Loucy (cell line): ENCODE measurements around the gene GALNT9.

Experiments used
- H2AFZ ChIP-seq: fragments of 200-600 bp; sonication (generic); 2 replicates; pipeline ENCODE4 v1.6.0; 2016; ENCODE audit warnings: antibody characterized with exemption, mild to moderate bottlenecking, low read length, moderate library complexity
- H3F3A ChIP-seq: fragments of 200-600 bp; 2 replicates; pipeline ENCODE4 v1.6.0; 2016; ENCODE audit warnings: antibody characterized with exemption, low read depth, mild to moderate bottlenecking
- H3K27me3 ChIP-seq: fragments of 200-600 bp; sonication (generic); 2 replicates; pipeline ENCODE4 v1.6.1; 2014; ENCODE audit warnings: low read length, mild to moderate bottlenecking; ENCODE audit not compliant: insufficient read depth, poor library complexity, severe bottlenecking
- H3K36me3 ChIP-seq: fragments of 200-600 bp; sonication (generic); 2 replicates; pipeline ENCODE4 v1.6.1; 2016; ENCODE audit warnings: low read length; ENCODE audit not compliant: insufficient read depth
- H3K4me1 ChIP-seq: fragments of 200-600 bp; sonication (generic); 2 replicates; pipeline ENCODE4 v1.5.1; 2014; ENCODE audit warnings: low read length, mild to moderate bottlenecking; ENCODE audit not compliant: insufficient read depth, poor library complexity, severe bottlenecking
- H3K4me2 ChIP-seq: fragments of 200-600 bp; sonication (generic); 2 replicates; pipeline ENCODE4 v1.6.0; 2014; ENCODE audit warnings: antibody characterized with exemption, low read length, low read depth, mild to moderate bottlenecking; ENCODE audit not compliant: poor library complexity, severe bottlenecking
- H3K4me3 ChIP-seq: fragments of 200-600 bp; sonication (generic); 2 replicates; pipeline ENCODE4 v1.5.1; 2014; ENCODE audit warnings: low read length, mild to moderate bottlenecking, mixed read lengths; ENCODE audit not compliant: poor library complexity, severe bottlenecking
- H3K79me2 ChIP-seq: fragments of 200-600 bp; sonication (generic); 2 replicates; pipeline ENCODE4 v1.6.1; 2014; ENCODE audit warnings: low read length; ENCODE audit not compliant: insufficient read depth
- H3K9ac ChIP-seq: fragments of 200-600 bp; sonication (generic); 2 replicates; pipeline ENCODE4 v1.6.0; 2014; ENCODE audit warnings: mild to moderate bottlenecking, low read depth, low read length, moderate library complexity; ENCODE audit not compliant: poor library complexity, severe bottlenecking
- H3K9me2 ChIP-seq: fragments of 200-600 bp; sonication (generic); replicated peaks from 2 replicates; pipeline ENCODE4 v1.6.1; 2016; ENCODE audit warnings: low read depth, low read length, mixed read lengths
- H3K9me3 ChIP-seq: fragments of 200-600 bp; sonication (generic); 2 replicates; pipeline ENCODE4 v1.6.1; 2014; ENCODE audit warnings: mild to moderate bottlenecking, antibody characterized with exemption, low read length, low read depth; ENCODE audit not compliant: insufficient read depth
- H4K20me1 ChIP-seq: fragments of 200-600 bp; sonication (generic); 2 replicates; pipeline ENCODE4 v1.6.0; 2014; ENCODE audit warnings: antibody characterized with exemption, low read length, mild to moderate bottlenecking; ENCODE audit not compliant: insufficient read depth, poor library complexity, severe bottlenecking
- CTCF ChIP-seq: fragments of 200-600 bp; sonication (generic); conservative IDR thresholded peaks from 2 replicates; pipeline ENCODE4 v1.5.1; 2014; ENCODE audit warnings: mild to moderate bottlenecking, antibody characterized with exemption, low read length
- EZH2phosphoT487 ChIP-seq: fragments of 200-600 bp; IDR thresholded peaks from 2 replicates; pipeline ENCODE4 v1.6.1; 2018; ENCODE audit warnings: antibody characterized with exemption, mild to moderate bottlenecking, moderate library complexity, borderline replicate concordance

GALNT9 gene

GRCh38 chr12:132210223-132211055 is 119.0 kb downstream of the GALNT9 start:
- Histone ChIP-seq H3K4me3 (no peak overlapping the region), H3K27me3 (no peaks in the 10 kb centered on the region), H3K79me2 (no peaks in the 10 kb centered on the region), H3K4me2 (no peak overlapping the region), H2AFZ (no peak overlapping the region), H3K9ac (no peak overlapping the region), H3K9me2 (no peaks in the 10 kb centered on the region), H3K9me3 (no peaks in the 10 kb centered on the region), H3K4me1 (no peaks in the 10 kb centered on the region), H4K20me1 (no peaks in the 10 kb centered on the region), H3K36me3 (no peaks in the 10 kb centered on the region), H3F3A (no peaks in the 10 kb centered on the region)
- TF ChIP-seq EZH2phosphoT487 (no peak), CTCF (no peak)

GRCh38 chr12:132209619-132210222 is 119.7 kb downstream of the GALNT9 start:
- Histone ChIP-seq H3K79me2 (no peaks in the 10 kb centered on the region), H3K27me3 (no peaks in the 10 kb centered on the region), H3K4me2 (no peak overlapping the region), H3K9me2 (no peaks in the 10 kb centered on the region), H4K20me1 (no peaks in the 10 kb centered on the region), H2AFZ (no peak overlapping the region), H3K9me3 (no peaks in the 10 kb centered on the region), H3F3A (no peaks in the 10 kb centered on the region), H3K4me1 (no peaks in the 10 kb centered on the region), H3K9ac (no peak overlapping the region), H3K4me3 (no peak overlapping the region), H3K36me3 (no peaks in the 10 kb centered on the region)
- TF ChIP-seq EZH2phosphoT487, result no peak
- TF ChIP-seq CTCF, result no peak

- Histone ChIP-seq H3K9me2 (no peaks in the 10 kb centered on the region), H3K9ac (no peak overlapping the region), H4K20me1 (no peaks in the 10 kb centered on the region), H3K79me2 (no peaks in the 10 kb centered on the region), H3K4me1 (no peaks in the 10 kb centered on the region), H3K4me2 (no peak overlapping the region), H3F3A (no peaks in the 10 kb centered on the region), H2AFZ (no peak overlapping the region), H3K9me3 (no peaks in the 10 kb centered on the region), H3K36me3 (no peaks in the 10 kb centered on the region), H3K4me3 (no peak overlapping the region), H3K27me3 (no peaks in the 10 kb centered on the region)
- no peak for TF ChIP-seq EZH2phosphoT487
- TF ChIP-seq CTCF, result no peak
These were observed 121.1 kb downstream of the GALNT9 start for GRCh38 chr12:132208153-132208823.
